Esophagus muscularis mucosa (tissue), 4 donors: Measurements from ENCODE around the gene COIL. TPM values are rescaled to one million over a fixed set of nuclear protein-coding genes. Genes with fewer than 3 reads are reported as not detected.

Experiments used
- DNase-seq: peaks from one replicate; pipeline ENCODE4 v3.0.0-alpha.2; 2017; ENCODE audit errors: extremely low spot score
- H3K27ac ChIP-seq, 4 donors: fragments of 200-600 bp; sonication (generic); replicated peaks in 1 of 4; 1 replicate in 3 of 4; 2 replicates in 1 of 4; pipeline ENCODE4 v1.5.1; 2016 to 2019; ENCODE audit warnings: mild to moderate bottlenecking in 1 of 4
- H3K27me3 ChIP-seq, 4 donors: fragments of 200-600 bp; sonication (generic); one replicate each; pipeline versions ENCODE4 v1.5.1 to v1.6.0; 2016 to 2019
- H3K36me3 ChIP-seq, 4 donors: fragments of 200-600 bp; sonication (generic); one replicate each; pipeline ENCODE4 v1.5.1; 2016 to 2019
- H3K4me1 ChIP-seq, 4 donors: fragments of 200-600 bp; sonication (generic); one replicate each; pipeline ENCODE4 v1.5.1; 2016 to 2019
- H3K4me3 ChIP-seq, 4 donors: fragments of 200-600 bp; sonication (generic); 1 replicate in 2 of 4; 2 replicates in 2 of 4; pipeline ENCODE4 v1.5.1; 2016 to 2019; ENCODE audit warnings: mild to moderate bottlenecking in 4 of 4, moderate library complexity in 1 of 4
- H3K9me3 ChIP-seq, 4 donors: fragments of 200-600 bp; sonication (generic); 1 replicate in 3 of 4; 2 replicates in 1 of 4; pipeline ENCODE4 v1.5.1; 2016 to 2019
- CTCF ChIP-seq, 3 experiments: fragments of 200-600 bp in 2 of 3; fragments of 450-650 bp in 1 of 3; sonication (generic) in 2 of 3; IDR thresholded peaks; one replicate each; pipeline ENCODE4 v1.5.1; 2017 to 2019; ENCODE audit warnings: antibody characterized with exemption in 3 of 3, mild to moderate bottlenecking in 2 of 3, moderate library complexity in 1 of 3
- EP300 ChIP-seq: sonication (generic); formaldehyde crosslinking; IDR thresholded peaks from one replicate; pipeline ENCODE4 v1.6.1; 2017; ENCODE audit warnings: antibody characterized with exemption
- POLR2A ChIP-seq: fragments of 450-650 bp; IDR thresholded peaks from one replicate; pipeline ENCODE4 v1.6.1; 2017; ENCODE audit warnings: antibody characterized with exemption, moderate library complexity, mild to moderate bottlenecking, low read depth
- POLR2AphosphoS5 ChIP-seq, 2 donors: sonication (generic); formaldehyde crosslinking; IDR thresholded peaks; one replicate each; pipeline ENCODE4 v1.6.1; 2017; ENCODE audit warnings: antibody characterized with exemption in 2 of 2
- WGBS: methylation state at CpG from one replicate; pipeline ENCODE4 v1.1.5; 2018; 5-methylcytosine and 5-hydroxymethylcytosine counted together
- intact Hi-C: fragments of 100-400 bp; cut with DNase I; formaldehyde crosslinking; loops from one replicate; pipeline ENCODE4 v1.15.1; 2023
- total RNA-seq, 4 donors: library from RNA; depleted of rRNA; stranded (reverse); fragments of >200 nt; gene quantifications; one replicate each; pipeline versions ENCODE4 v1.1.0 to v1.2.1, GENCODE V29; 2016

COIL gene
- total RNA-seq, 4 donors from 2014 or later: 9.9 to 13.3 (median 11.4) TPM

- TF ChIP-seq POLR2AphosphoS5 (IDR thresholded peaks at IDR 0.05) (no peak), EP300 (no peak), CTCF (IDR thresholded peaks at IDR 0.05) (no peak), POLR2A (no peak)
- Histone ChIP-seq H3K27ac (no peak overlapping the region), H3K4me1 (peaks cover 0 to 4% (median 0%) of the 10 kb centered on the region in 4 donors), H3K36me3 (peaks cover 4 to 74% (median 51%) of the 10 kb centered on the region in 4 donors), H3K9me3 (no peaks in the 10 kb centered on the region), H3K4me3 (no peak overlapping the region), H3K27me3 (no peaks in the 10 kb centered on the region)
- DNase-seq: no peak
- WGBS: 84% methylated on average over 3 of the region's 3 CpGs
- intact Hi-C loops: loop anchor here (5.0 kb wide), 1 partner anchor 43 kb away; no protein-coding TSS in a partner anchor
These were observed 25.4 kb downstream of the COIL start for GRCh38 chr17:56935461-56935860.

GRCh38 chr17:56934280-56934679 is 26.6 kb downstream of the COIL start:
- H3K36me3 ChIP-seq: peaks cover 4 to 63% (median 40%) of the 10 kb centered on the region in 4 donors
- TF ChIP-seq POLR2A (no peak), POLR2AphosphoS5 (IDR thresholded peaks at IDR 0.05) (no peak), EP300 (no peak)
- H3K4me1 ChIP-seq: no peaks in the 10 kb centered on the region
- WGBS: 92% methylated on average over 4 of the region's 4 CpGs
- no peaks in the 10 kb centered on the region for H3K9me3 ChIP-seq
- no peak for DNase-seq
- intact Hi-C loops: no loop called here
- H3K27me3 ChIP-seq: no peaks in the 10 kb centered on the region
- H3K4me3 ChIP-seq: no peak overlapping the region
- no peak overlapping the region for H3K27ac ChIP-seq

GRCh38 chr17:56933868-56934267 is 27.0 kb downstream of the COIL start:
- no peaks in the 10 kb centered on the region for H3K4me1 ChIP-seq
- H3K4me3 ChIP-seq: no peak overlapping the region
- 90% methylated on average over 1 of the region's 1 CpG for WGBS
- TF ChIP-seq POLR2AphosphoS5 (IDR thresholded peaks at IDR 0.05) (no peak), EP300 (no peak)
- peaks cover 4 to 59% (median 35%) of the 10 kb centered on the region in 4 donors for H3K36me3 ChIP-seq
- intact Hi-C loops: no loop called here
- H3K27ac ChIP-seq: no peak overlapping the region
- no peaks in the 10 kb centered on the region for H3K27me3 ChIP-seq
- H3K9me3 ChIP-seq: no peaks in the 10 kb centered on the region
- DNase-seq: no peak

GRCh38 chr17:56933151-56933745 is 27.6 kb downstream of the COIL start:
- TF ChIP-seq POLR2AphosphoS5 (IDR thresholded peaks at IDR 0.05) (no peak), POLR2A (no peak), EP300 (no peak), CTCF (IDR thresholded peaks at IDR 0.05) (no peak)
- intact Hi-C loops: no loop called here
- Histone ChIP-seq H3K4me3 (no peak overlapping the region), H3K27ac (no peak overlapping the region), H3K9me3 (no peaks in the 10 kb centered on the region), H3K36me3 (peaks cover 4 to 52% (median 33%) of the 10 kb centered on the region in 4 donors), H3K4me1 (no peaks in the 10 kb centered on the region), H3K27me3 (no peaks in the 10 kb centered on the region)
- WGBS: 96% methylated on average over 8 of the region's 8 CpGs
- DNase-seq: no peak

GRCh38 chr17:56930739-56931337 is 30.0 kb downstream of the COIL start:
- H3K36me3 ChIP-seq: peaks cover 4 to 28% (median 18%) of the 10 kb centered on the region in 4 donors
- no peaks in the 10 kb centered on the region for H3K9me3 ChIP-seq
- H3K4me1 ChIP-seq: no peaks in the 10 kb centered on the region
- no peak overlapping the region for H3K4me3 ChIP-seq
- 86% methylated on average over 2 of the region's 2 CpGs for WGBS
- DNase-seq: no peak
- no peak for TF ChIP-seq CTCF (IDR thresholded peaks at IDR 0.05)
- no peak for TF ChIP-seq EP300
- no peak for TF ChIP-seq POLR2A
- TF ChIP-seq POLR2AphosphoS5 (IDR thresholded peaks at IDR 0.05): no peak
- intact Hi-C loops: no loop called here
- H3K27ac ChIP-seq: no peak overlapping the region
- H3K27me3 ChIP-seq: no peaks in the 10 kb centered on the region
